GM21423 (cell line): ENCODE data around the gene DUSP8.
A peak's percentile ranks its signal among the peaks of the same experiment; 100 is the strongest.

ENCODE experiments used
- ATAC-seq: cut with Tn5 transposase; IDR thresholded peaks from one replicate; pipeline ENCODE4 v1.9.1; 2021; ENCODE audit warnings: mild to moderate bottlenecking, moderate library complexity; ENCODE audit not compliant: unreplicated experiment

DUSP8 gene

DNA sequence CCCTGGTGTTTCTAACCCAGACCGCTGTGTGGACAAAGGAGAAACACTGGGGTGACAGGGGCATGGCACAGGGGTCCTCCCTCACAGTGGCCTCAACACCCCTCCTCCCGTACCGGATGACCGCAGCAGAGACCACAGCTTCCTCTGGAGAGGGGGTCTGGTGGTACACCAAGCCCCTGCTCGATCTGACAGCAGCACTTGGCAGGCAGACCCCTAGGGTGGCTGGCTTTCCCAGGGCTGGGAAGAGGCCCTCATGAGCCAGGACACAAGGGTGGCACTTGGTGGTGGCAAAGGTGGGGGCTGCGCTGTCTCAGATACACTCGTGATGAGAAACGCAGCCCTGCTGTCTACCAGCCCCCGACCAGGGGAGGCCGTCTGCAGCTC is 38.7 kb downstream of the DUSP8 start:
- ATAC-seq = no peak

DNA sequence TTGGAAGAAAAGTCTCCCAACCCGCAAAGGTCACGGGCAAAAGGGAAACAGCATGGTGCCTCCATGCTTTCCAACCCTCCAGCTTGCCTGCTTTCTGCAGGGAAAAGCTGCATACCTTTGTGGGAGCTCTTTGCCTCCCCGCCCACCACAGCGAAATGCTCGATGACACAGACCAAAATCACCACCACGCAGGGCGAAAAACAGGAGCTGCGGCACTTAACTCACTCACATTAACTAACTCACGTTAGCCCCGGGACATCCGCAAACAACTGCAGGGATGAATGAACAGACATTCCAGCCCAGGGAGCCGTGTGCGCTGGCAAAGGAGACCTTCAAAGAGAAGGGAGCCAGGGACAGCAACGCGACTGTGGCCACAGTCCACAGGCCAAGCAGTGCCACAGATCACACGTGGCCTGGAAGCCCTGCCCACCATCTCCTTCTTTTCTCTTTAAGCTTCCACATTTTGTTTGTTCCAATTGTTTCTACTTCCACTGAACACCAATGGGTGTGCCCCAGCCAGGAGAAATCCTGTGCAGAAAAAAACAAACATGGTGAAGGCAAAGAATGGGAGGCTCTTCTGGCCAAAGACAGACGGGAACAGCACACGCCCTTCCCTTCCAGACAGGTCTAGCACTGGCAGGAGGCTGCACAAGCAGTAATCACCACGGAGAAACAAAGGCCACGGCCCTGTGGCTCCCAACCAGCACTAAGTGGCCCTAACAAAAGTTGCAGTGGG is 39.3 kb downstream of the DUSP8 start:
- no peak for ATAC-seq

DNA sequence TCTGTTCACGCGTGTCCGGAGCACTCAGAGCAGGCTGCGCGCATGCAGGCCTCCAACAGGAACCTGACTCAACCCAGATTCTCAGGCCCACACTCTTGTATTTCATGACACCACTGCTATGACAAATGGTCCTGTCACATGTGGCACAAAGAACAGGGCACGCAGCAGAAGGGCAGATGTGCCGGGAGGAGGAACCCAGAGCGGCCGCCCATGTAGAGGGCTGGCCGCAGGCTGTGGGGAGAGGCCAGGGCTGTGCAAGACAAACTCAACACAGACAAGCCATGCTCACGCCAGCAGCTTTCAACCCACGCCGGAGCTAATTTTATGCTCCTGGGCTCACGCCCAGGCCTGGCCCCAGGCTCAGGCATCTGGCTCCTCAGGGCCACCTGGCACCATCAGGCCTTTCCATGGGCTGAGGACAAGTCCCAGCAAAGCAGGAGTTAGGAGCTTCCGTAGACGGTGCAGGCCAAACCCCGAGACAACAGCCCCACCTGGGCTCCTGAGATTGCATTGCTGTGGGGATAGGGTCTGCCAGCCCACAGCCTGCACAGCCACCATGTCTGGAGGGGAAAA is 40.0 kb downstream of the DUSP8 start:
- no peak for ATAC-seq

DNA sequence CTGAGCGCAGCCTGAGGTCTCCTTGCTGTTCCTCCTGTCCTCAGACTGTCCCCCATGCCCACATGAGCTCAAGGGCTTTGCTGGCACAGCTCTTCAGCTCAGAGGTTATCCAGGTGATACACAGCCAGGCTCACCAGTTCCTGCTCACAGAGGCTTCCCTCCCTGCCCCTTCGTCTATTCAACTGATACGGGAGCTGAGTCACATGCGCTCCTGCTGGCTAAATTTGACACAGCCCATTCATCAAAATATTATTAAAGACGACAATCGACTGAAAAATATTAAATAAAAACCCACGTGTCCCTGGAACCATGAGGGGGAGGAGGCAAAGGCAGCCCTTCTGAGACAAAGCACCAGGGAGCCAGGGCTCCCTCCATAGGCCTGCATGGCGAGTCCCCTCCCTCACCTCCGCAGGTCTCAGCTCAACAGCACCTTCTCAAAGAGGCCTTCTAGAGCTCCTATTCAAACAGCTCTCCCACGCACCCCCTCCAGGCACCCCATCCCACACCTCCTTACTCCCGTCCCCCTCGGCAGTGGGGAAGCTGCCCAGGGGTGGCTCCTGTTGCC is 40.5 kb downstream of the DUSP8 start:
- no peak for ATAC-seq

DNA sequence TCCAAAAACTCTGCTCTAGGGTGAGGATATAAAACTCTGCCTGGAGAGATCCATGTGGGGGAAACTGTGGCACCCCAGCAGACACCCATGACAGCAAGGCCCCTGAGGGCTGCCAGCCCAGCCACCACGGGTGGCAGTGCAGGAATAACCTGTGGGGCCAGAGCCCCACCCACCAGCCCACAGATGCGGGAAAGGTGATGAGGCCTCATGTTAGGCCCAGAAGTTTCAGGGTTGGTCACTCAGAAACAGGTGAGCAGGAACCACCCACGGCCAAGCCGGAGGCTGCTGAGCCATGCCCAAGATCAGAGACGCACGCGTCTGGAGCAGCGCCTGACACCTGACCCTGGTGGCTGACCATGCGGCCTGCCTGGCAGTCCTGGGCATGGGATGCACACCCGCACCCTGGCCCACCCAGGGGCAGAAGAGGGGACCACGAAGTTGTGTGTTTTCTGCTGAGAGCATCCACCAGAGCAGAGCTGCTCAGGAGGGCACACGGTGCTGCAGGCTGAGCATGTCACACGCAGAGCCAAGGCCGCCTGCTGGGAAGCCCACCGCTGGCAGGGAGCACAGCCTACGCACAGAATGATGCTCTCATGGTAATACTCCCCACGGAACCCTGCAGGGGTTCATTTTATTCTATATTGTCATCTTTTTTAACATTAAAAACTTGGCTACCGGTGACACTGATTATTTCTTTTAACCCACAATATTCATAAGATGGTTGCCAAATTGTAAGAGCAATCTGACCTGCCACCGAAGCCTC is 41.2 kb downstream of the DUSP8 start:
- ATAC-seq = no peak

DNA sequence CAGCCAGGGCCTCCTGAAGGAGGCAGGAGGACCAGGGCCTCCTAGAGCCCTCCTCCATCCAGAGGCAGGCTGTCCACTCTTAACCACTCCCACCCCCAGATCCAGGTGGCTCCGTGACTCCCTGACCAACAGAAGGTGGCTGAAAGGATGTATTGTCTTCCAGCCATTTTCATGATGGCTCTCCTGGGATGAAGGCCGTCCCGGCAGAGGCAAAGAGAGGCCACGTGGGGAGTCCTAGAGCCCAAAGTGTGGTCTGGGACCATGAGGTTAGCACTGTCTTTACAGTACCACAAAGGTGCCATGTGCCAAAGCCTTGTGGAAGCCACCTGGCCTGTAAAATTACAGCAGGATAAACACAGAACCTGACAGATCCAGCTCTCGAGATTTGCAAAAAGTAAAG is 42.3 kb downstream of the DUSP8 start:
- no peak for ATAC-seq

DNA sequence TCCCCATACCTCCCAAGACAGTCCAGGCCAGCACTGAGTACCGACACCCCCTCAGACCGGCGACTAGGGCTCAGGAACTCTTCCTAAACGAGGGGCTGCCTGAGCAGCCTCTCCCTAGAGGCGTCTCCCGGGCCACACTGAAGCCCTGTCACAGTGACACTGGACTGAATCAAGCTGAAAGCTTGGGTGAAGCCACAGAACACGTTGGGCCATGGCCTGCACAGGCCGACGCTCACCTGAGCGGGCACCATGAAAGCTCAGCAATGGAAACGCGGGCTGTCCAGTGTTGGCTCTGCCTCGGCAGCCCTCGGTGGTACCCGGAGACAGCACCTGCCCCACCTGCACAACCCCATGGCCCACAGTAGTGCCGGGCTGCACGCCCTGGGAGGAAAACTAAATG is 42.8 kb downstream of the DUSP8 start:
- ATAC-seq = no peak

DNA sequence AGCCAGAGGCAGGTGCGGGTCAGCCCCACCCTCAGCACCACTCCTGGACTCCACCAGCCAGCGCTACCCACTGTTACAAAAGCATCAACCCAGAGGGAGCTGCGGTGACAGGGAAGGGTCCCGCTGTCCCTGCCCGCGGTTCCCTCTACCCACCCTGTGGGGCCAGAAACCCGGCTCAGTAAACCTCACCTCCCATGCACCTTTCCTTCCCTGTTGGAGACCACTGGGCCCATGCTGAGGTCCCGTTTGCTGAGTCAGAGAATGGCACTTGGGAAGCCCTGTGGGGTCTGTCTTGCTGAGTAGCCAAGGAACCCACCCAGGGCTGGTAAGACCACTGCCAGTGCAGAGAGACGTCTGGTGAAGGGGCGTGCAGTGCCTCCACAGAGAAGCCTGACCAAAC is 43.4 kb downstream of the DUSP8 start:
- ATAC-seq = no peak

DNA sequence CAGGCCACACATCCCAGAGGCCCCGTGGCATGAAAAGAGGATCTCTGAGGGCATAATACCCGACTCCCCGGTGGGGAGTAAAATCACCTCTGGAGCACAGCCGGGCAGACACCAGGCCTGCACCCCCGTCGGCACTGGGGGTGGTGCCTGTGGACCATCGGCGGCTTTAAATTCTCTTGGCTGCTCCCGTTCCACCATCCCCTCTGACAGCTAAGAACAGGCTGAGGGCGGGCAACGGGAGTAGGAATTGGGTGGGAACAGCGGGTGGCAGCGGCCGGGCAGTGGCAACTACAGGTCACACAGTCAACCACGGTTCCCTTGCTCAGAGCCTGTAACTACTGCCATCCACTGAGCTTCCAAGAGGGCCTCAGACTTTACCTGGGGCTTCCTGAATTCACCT is 45.3 kb downstream of the DUSP8 start:
- ATAC-seq = no peak

DNA sequence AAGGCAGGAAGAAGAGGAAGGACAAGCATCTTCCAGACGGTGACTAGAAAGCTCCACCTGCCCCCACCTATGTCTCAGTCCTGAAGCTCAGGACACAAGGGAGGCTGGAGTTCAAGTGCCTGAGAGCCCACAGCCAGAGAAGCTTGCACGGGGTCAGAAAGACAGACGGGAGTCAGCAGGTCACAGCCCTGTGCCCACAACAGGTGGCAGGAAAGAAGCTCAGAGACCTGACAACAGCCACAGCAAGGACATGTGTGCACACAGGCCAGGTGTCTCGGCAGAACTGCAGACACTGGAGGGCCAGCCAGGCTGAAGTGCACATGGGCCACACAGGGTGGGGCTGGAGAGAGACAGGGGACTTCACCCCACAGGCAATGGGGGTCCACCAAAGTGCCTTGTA is 48.3 kb downstream of the DUSP8 start:
- ATAC-seq = no peak

DNA sequence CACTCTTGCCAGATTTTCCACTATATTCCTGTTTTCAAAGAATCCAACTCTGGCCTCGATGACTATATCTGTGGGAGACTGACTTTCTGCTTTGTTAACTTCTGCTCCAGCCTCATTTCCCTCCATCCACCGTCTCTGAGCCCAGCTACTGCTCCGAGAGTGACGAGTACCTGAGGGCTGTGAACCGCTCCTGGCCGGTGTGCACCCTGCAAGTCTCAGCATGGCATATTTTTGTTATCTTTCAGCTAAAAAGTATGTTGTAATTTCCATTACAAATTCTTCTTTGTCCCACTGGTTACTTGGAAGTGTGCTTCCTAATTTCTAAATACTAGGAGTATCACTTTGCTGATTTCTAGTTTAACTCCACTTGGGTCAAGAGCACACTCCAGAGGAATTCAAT is 49.0 kb downstream of the DUSP8 start:
- no peak for ATAC-seq

DNA sequence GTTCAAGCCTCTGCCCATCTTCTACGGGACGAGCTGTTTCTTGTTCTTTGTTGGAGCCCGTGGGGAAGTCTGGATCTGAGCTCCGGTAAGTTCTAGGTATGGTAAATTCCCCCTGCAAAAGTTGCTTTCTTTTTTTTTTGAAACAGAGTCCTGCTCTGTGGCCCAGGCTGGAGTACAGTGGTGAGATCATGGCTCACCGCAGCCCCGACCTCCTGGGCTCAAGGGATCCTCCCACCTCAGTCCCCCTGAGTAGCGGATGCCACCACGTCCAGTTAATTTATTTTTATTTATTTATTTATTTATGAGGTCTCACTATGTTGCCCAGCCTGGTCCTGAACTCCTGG is 50.0 kb downstream of the DUSP8 start:
- peak; percentile 20 for ATAC-seq

DNA sequence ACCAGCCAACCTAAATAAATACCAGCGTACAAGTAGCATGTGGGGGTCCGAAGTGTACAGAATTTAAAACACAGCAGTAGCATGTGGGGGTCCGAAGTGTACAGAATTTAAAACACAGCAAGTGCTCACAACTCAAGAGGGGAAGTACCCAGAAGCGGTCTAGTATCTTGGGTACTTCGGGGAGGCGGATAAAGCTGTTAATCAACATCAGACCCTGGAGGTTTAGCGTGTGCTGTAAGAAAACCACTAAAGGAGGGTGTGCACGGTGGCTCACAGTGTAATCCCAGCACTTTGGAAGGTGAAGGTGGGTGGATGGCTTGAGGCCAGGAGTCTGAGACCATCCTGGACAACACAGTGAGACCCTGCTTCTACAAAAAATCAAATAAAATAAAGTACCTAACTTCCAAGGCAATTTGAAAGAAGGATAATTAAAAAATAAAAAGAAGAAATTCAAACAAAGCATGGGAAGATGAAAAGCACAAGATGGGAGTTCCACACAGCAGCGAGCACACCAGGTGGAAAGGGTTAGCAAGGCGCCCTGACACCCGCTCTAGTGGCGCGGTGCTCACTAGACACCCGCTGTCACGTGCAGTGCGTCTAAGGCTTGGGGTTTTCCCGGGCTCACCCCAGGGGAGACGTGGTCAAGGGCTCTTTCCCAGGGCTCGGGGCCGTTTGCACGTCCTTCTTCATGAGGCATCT is 50.5 kb downstream of the DUSP8 start:
- peak; percentile 71 for ATAC-seq

DNA sequence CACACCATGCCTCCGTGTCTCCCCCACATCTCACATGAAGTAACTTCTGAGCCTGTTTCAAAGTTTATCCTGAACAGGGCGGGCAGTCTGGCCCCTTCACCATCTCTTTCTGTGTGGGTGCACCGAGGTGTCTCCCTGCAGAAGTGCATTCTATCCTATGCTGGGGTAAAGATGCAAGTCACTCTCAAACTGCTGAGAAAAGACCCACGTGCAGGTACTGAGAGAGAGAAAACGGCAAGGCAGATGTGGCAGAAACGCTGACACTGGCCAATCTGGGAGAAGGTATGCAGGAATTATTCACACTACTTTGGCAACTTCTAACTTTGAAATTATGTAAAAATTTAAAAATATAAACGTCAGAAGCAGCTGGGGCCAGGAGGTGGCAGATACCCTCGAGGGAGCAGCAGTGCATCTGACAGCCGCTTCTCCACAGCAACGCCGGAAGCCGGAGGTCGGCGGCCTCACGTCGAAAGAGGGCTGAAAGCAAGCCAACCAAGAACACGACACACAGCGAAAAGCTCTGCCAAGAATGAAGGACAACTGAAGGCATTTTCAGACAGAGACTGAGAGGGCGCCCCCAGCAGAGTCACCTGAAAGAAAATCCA is 51.3 kb downstream of the DUSP8 start:
- ATAC-seq = no peak

DNA sequence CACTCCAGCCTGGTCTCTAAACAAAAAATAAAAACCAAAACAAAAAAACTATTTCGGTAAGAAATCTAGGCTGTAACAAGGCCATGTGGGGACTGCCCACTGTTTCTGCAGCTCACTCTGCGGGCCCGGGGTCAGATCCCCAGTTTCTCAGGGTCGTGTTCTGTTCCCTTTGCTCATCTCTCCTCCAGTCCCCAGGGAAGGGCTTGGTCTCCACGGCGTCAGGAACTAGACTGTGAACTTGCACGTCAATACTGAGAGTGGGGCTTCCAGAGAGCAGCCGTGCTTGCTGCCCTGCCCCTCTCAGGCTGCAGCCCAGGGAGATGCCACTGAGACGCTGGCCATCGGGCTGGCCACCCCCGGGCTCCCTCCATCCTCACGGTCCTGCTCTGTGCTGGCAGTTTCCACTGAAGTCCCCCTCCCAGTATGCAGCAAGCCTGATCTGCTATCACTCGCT is 51.8 kb downstream of the DUSP8 start:
- no peak for ATAC-seq

DNA sequence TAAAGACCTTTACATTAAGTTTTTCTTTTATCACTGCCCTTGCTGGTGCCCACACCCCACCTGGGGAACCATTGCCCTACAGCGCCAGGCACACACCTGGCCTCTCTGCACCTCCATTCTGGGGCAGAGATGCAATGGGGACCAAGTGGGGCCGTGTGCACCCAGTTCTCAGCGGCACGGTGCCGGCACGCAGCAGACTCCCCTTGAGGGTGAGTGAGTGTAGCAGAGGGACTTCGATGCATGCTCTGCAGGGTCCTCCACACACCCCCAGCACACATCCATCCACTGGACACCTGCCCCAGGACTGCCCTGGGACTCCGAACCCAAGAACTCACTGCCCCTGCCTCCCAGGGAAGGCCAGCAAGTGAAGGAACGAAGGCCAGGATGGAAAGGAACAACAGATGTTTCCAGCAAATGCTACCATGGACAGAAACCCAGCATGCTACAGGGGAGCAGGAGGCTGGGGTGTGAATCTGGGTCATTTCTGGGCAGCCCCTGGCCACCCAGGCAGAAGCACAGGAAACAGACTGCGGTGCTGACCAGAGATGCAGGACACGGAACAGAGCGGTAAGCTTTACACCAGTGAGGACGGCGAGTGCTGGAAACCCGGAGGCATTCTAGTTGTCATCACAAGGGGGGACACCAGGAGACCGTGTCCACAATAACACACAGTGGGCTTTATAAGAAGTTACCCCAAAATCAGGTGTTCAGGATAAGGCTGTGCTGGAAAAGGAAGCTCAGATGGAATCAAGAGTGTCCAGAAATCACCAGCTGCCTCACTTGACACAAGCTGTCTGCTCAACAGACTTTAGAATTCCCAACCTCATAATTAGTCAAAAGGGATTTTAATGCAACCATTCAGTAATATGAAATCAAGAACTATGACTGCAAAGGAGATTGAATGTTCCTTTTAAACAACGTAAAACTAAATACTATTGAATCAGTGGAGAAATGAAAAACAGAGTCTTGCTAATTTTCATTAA is 52.8 kb downstream of the DUSP8 start:
- ATAC-seq = no peak

DNA sequence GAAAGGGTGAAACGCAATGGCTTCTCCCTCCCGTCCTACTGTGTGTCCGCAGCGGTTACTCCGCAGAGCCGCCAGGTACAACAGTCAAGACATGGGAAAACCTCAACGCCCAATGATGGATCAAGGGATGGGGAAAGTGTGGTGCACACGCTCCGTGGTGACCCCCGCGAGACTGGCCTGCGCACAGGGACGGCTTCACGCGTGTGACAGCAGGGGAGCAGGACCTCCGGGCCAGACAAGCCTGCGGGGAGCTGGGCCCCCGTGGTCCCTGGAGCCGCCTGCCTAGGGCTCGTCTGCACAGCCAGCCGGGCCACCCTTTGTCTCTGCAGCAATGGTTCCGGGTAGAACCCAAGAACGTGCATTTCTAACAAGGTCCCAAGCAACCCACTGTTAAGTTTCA is 53.8 kb downstream of the DUSP8 start:
- ATAC-seq = no peak

DNA sequence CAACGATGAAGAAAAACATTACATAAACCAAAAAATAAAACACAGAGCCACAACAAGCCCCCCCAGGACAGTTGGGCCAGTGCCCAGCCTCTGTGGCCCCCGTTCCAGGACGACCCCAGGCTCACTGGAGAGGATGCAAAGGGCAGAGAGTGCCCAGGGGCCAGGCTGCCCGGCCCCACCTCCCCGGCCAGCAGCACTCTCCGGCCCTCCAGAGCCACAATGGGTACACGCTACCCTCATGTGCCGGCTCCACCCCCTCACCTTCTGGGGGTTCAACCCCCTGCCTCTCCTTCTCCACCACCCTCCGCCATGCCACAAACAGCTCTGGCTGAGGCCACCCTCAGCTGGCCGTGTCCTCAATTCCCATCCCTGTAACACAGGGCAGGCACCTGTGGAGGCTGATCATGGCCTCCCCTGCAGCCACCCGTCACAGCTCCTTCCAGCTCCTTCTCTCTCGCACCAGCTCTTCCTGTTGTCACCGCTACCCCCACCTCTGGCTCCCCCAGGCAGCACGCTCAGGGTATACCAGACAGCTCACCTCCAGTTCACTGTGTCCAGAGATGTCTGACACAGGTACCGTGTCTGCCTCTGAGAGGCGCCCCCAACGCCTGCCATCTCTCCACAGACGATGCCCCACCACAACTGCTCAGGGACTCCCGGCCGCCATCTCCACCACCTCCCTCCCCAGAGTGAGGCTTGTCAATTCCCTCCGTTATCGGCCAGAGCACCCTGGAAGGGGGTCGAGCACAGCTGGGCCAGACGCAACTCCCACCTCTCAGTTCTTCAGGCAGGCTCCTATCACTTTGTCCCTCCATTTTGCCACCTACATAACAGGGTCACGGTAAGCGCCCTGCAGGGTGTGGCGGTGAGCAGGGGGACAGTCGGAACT is 54.7 kb downstream of the DUSP8 start:
- no peak for ATAC-seq
